NCI-H2029 treated with DMSO at 0.1 percent for 48 hours (cell line): ENCODE results near the gene RASSF10.

ENCODE experiments used
- DNase-seq: peaks from one replicate; lab custom pipeline; 2025; lab: John Stamatoyannopoulos, UW

RASSF10 gene

DNA sequence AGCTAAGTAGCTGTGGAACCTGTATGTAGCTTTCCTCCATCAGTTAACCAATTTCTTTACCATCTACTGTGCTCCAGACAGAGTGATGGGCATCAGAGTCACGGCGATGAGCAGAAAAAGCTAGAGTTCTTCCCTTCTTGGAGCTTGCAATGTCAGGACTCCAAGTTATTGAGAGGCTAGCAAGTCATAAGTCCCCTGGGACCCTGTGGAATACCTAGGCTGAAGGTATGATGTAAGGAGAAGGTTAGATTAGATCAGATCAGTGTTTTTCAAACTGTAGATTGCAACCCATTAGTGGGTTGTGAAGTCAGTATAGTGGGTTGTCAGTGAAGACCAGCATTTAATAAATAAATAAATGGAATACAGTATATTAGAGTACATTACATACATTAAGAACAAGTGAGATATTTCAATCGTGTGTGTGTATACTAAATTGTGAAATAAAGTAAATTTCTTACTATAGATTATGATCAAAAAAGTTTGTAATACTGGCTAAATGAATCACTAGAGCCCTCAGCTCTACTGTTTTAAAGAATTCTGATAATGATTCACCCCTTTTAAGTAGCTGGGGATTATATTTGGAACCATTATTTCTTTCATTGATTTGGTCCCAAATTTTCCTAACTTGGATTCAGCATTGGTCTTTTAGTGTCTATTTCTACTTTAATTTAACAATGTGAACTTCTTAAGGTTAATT, 52.3 kb downstream of the RASSF10 start:
- DNase-seq: no peak
